Common myeloid progenitor, CD34-positive (primary cell): ENCODE measurements around the gene ACTR3C.
"Not testable (repeated sequence)": the region's sequence is repeated elsewhere in the genome, so short reads cannot be mapped to it uniquely, and the experiment has no call there.

Experiments used
- CTCF ChIA-PET: fragments of 350-600 bp; sonication (Branson Sonifier 250); formaldehyde crosslinking; loops from one replicate; lab custom pipeline; 2021; ENCODE audit warnings: antibody characterized with exemption; lab: Charles Lee
- POLR2A ChIA-PET: fragments of 350-600 bp; sonication (Branson Sonifier 250); formaldehyde crosslinking; loops from one replicate; lab custom pipeline; 2021; ENCODE audit warnings: antibody characterized with exemption; lab: Charles Lee
- DNase-seq, 3 donors: peaks; one replicate each; pipeline versions ENCODE4 v3.0.0 to v3.0.0-alpha.2; 2013
- H3K27ac ChIP-seq, 2 experiments: 1 replicate in 1 of 2; 2 replicates in 1 of 2; pipeline ENCODE4 v1.7.0; 2013; ENCODE audit warnings: inconsistent platforms in 2 of 2, low read length in 2 of 2, mild to moderate bottlenecking in 2 of 2, low read depth in 1 of 2, moderate library complexity in 1 of 2; ENCODE audit not compliant: severe bottlenecking in 2 of 2, insufficient read depth in 1 of 2, poor library complexity in 1 of 2
- H3K27me3 ChIP-seq, 5 experiments: replicated peaks in 2 of 5; 1 replicate in 3 of 5; 2 replicates in 2 of 5; pipeline versions ENCODE4 v1.6.1 to v1.7.0; 2013; ENCODE audit warnings: low read length in 4 of 5, mild to moderate bottlenecking in 2 of 5, moderate library complexity in 2 of 5, inconsistent platforms in 1 of 5; ENCODE audit not compliant: insufficient read depth in 5 of 5, control insufficient read depth in 4 of 5
- H3K36me3 ChIP-seq, 4 experiments: 1 replicate in 2 of 4; 2 replicates in 2 of 4; pipeline versions ENCODE4 v1.6.1 to v1.7.0; 2013; ENCODE audit warnings: low read length in 3 of 4, control low read depth in 1 of 4, mild to moderate bottlenecking in 1 of 4; ENCODE audit not compliant: control insufficient read depth in 4 of 4, insufficient read depth in 4 of 4
- H3K4me1 ChIP-seq, 4 experiments: 1 replicate in 3 of 4; 2 replicates in 1 of 4; pipeline versions ENCODE4 v1.6.1 to v1.7.1; 2013; ENCODE audit warnings: low read length in 3 of 4, mild to moderate bottlenecking in 3 of 4, control low read depth in 1 of 4, inconsistent platforms in 1 of 4, moderate library complexity in 1 of 4; ENCODE audit not compliant: control insufficient read depth in 4 of 4, insufficient read depth in 4 of 4; ENCODE audit errors: control extremely low read depth in 1 of 4
- H3K4me3 ChIP-seq, 7 experiments: 1 replicate in 4 of 7; 2 replicates in 3 of 7; pipeline versions ENCODE4 v1.5.1 to v1.7.0; 2013; ENCODE audit warnings: mild to moderate bottlenecking in 7 of 7, low read length in 6 of 7, moderate library complexity in 6 of 7, inconsistent platforms in 2 of 7, low read depth in 2 of 7, control low read depth in 1 of 7; ENCODE audit not compliant: insufficient read depth in 4 of 7, control insufficient read depth in 1 of 7; ENCODE audit errors: extremely low read depth in 1 of 7
- H3K9me3 ChIP-seq, 5 experiments: 1 replicate in 4 of 5; 2 replicates in 1 of 5; pipeline versions ENCODE4 v1.6.1 to v1.7.1; 2013; ENCODE audit warnings: low read length in 4 of 5, mild to moderate bottlenecking in 2 of 5, inconsistent platforms in 1 of 5, low read depth in 1 of 5, moderate library complexity in 1 of 5; ENCODE audit not compliant: control insufficient read depth in 4 of 5, insufficient read depth in 2 of 5; ENCODE audit errors: control extremely low read depth in 1 of 5
- WGBS: methylation state at CpG from one replicate; pipeline ENCODE4 v1.1.5; 2013; ENCODE audit not compliant: insufficient coverage; 5-methylcytosine and 5-hydroxymethylcytosine counted together

Gene ACTR3C

GRCh38 chr7:150311146-150311545 lies 12.2 kb downstream of the ACTR3C start:
- Histone ChIP-seq H3K4me3 (no peak overlapping the region), H3K36me3 (peaks cover 0 to 2% (median 1%) of the 10 kb centered on the region in 4 experiments), H3K9me3 (peaks cover 0 to 4% (median 0%) of the 10 kb centered on the region in 5 experiments), H3K27me3 (no peaks in the 10 kb centered on the region), H3K4me1 (peaks cover 0 to 2% (median 0%) of the 10 kb centered on the region in 4 experiments), H3K27ac (no peak overlapping the region)
- 100% methylated on average over 3 of the region's 4 CpGs for WGBS
- no peak for DNase-seq
- ChIA-PET POLR2A (no interaction called here), CTCF (interaction anchor here (1.1 kb wide), 1 partner anchor 9 kb away, joined by 3 read pairs; no protein-coding TSS in a partner anchor)

- Histone ChIP-seq H3K36me3 (peaks cover 0 to 2% (median 0%) of the 10 kb centered on the region in 4 experiments), H3K9me3 (peaks cover 0 to 4% (median 0%) of the 10 kb centered on the region in 5 experiments), H3K27ac (no peak overlapping the region), H3K4me3 (no peak overlapping the region), H3K4me1 (peaks cover 0 to 4% (median 0%) of the 10 kb centered on the region in 4 experiments), H3K27me3 (no peaks in the 10 kb centered on the region)
- no peak for DNase-seq
- ChIA-PET CTCF (interaction anchor here (1.4 kb wide), 1 partner anchor 8 kb away, joined by 4 read pairs; no protein-coding TSS in a partner anchor), POLR2A (no interaction called here)
Observed at GRCh38 chr7:150308575-150308974, 14.8 kb downstream of the ACTR3C start.

- WGBS = 94% methylated on average over 9 of the region's 9 CpGs
- DNase-seq = no peak
- CTCF ChIA-PET = interaction anchor here (1.4 kb wide), 1 partner anchor 9 kb away, joined by 4 read pairs; no protein-coding TSS in a partner anchor
- POLR2A ChIA-PET = no interaction called here
- H3K36me3 ChIP-seq = peaks cover 0 to 2% (median 0%) of the 10 kb centered on the region in 4 experiments
- peaks cover 0 to 4% (median 0%) of the 10 kb centered on the region in 5 experiments for H3K9me3 ChIP-seq
- peaks cover 0 to 4% (median 0%) of the 10 kb centered on the region in 4 experiments for H3K4me1 ChIP-seq
- H3K27me3 ChIP-seq = no peaks in the 10 kb centered on the region
- no peak overlapping the region for H3K27ac ChIP-seq
- no peak overlapping the region for H3K4me3 ChIP-seq
Observed at GRCh38 chr7:150307904-150308303, 15.4 kb downstream of the ACTR3C start.

- ChIA-PET POLR2A (no interaction called here), CTCF (no interaction called here)
- peaks cover 0 to 4% (median 0%) of the 10 kb centered on the region in 5 experiments for H3K9me3 ChIP-seq
- H3K27ac ChIP-seq = no peak overlapping the region
- WGBS = 97% methylated on average over 3 of the region's 3 CpGs
- H3K4me3 ChIP-seq = no peak overlapping the region
- H3K27me3 ChIP-seq = no peaks in the 10 kb centered on the region
- DNase-seq = peak in 1 of 3 donors; percentile 12
- peaks cover 0 to 4% (median 0%) of the 10 kb centered on the region in 4 experiments for H3K4me1 ChIP-seq
- H3K36me3 ChIP-seq = peaks cover 0 to 2% (median 0%) of the 10 kb centered on the region in 4 experiments
Observed at GRCh38 chr7:150307129-150307528, 16.2 kb downstream of the ACTR3C start.

GRCh38 chr7:150306377-150306776 lies 17.0 kb downstream of the ACTR3C start:
- DNase-seq, H3K36me3 ChIP-seq, POLR2A ChIA-PET, CTCF ChIA-PET, H3K9me3 ChIP-seq, H3K27ac ChIP-seq, H3K4me1 ChIP-seq, H3K4me3 ChIP-seq, H3K27me3 ChIP-seq: not testable (repeated sequence)
- 100% methylated on average over 2 of the region's 5 CpGs for WGBS

- H3K4me1 ChIP-seq, H3K36me3 ChIP-seq, H3K27ac ChIP-seq, H3K27me3 ChIP-seq, POLR2A ChIA-PET, H3K4me3 ChIP-seq, H3K9me3 ChIP-seq, CTCF ChIA-PET: not testable (repeated sequence)
- no CpG with 5 or more reads among the region's 2 CpGs for WGBS
- DNase-seq = peak in 1 of 3 donors; percentile 36
Observed at GRCh38 chr7:150305903-150306284, 17.5 kb downstream of the ACTR3C start.

GRCh38 chr7:150305259-150305902 lies 18.0 kb downstream of the ACTR3C start:
- H3K27me3 ChIP-seq, DNase-seq, CTCF ChIA-PET, H3K4me3 ChIP-seq, H3K27ac ChIP-seq, H3K36me3 ChIP-seq, H3K4me1 ChIP-seq, H3K9me3 ChIP-seq, POLR2A ChIA-PET: not testable (repeated sequence)
- 90% methylated on average over 2 of the region's 11 CpGs for WGBS
